ENCODE measurements around the gene UGT1A4. TPM values are rescaled to one million over a fixed set of nuclear protein-coding genes. Genes with fewer than 3 reads are reported as not detected.

Gene UGT1A4
- total RNA-seq, 1 donor from 2014 or later = not detected

DNA sequence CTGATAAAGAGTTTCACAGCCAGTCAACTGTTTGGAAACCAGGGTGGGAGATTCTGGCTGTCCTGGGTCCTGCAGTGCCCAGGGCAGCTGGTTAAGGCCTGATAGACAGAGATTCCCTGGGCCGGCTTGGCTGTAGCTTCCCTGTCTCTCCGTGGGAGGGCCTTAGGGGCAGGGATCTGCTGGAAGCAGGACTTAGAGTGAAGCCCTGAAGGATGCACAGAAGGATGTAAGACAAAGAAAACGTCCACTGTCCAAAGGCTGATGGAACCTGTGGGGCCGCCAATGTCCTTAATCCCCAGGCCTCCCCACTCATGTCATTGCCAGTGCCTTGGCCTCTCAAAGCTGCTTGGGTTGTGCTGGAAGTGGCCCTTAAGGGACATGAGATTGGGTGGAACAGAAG, 92.6 kb downstream of the UGT1A4 start:
- no peak for DNase-seq (ENCODE audit: low spot score)

DNA sequence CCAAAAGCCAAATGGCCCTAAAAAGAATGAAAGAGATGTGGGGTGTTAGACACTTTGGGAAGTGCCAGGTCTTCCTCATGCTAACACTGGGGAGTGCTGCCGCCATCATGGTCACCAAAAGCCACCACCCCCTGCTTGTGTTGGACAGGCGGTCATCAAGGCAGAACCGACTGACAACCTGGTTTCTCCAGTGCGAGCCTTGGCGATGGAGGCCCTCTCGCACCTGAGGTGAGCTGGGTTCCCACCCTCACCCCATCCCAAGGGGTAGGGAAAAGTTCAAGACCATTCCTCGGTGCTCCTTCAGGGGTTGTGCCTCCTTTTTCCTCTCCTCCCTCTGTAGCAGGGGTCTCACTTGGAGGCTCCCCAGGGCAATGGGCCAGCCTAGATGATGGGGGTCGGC, 93.2 kb downstream of the UGT1A4 start:
- DNase-seq (ENCODE audit: low spot score) = no peak

DNA sequence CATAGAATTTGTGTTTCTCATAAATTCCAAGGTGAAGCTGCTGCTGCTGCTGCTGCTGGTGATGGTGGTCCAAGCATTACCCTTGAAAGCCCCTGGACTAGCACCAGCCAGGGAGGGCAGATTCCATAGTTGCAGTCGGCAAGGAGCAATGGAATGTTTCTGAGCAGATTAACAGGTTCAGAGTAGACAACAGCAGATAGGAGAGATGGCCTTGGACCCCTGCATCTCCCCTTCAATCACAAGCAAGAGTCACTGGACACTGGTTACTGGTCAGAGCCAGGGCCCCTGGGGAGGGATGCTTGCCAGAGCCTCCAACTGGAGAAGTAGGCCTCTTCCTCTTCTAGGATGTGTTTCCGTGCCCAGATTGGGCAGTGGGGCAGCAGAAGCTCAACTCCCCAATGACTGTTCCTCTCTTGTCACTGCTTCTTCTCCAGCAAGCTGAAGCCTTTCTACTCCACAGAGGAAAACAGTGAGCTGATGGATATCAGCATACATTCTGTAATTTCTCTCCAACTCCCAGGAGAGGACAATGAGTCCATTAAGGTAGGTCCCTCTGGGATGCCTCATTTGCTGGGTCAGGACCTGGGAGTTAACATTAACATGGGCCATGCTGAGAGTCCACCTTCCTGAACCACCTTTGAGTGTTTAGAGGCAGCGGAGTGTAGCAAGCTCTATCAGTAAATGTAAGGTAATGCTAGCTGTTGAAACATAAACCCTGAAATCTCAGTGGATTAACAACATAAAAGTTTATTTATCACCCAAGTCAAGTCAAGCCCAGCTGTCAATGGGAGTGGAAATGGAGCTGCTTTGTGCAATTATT, 94.9 kb downstream of the UGT1A4 start:
- no peak for DNase-seq (ENCODE audit: low spot score)

- no peak for DNase-seq (ENCODE audit: low spot score)
These were observed 95.7 kb downstream of the UGT1A4 start for GRCh38 chr2:233814056-233814835.

- no peak for DNase-seq (ENCODE audit: low spot score)
These were observed 97.3 kb downstream of the UGT1A4 start for GRCh38 chr2:233815861-233816260.

- no peak for DNase-seq (ENCODE audit: low spot score)
These were observed 97.8 kb downstream of the UGT1A4 start for GRCh38 chr2:233816334-233816733.

DNA sequence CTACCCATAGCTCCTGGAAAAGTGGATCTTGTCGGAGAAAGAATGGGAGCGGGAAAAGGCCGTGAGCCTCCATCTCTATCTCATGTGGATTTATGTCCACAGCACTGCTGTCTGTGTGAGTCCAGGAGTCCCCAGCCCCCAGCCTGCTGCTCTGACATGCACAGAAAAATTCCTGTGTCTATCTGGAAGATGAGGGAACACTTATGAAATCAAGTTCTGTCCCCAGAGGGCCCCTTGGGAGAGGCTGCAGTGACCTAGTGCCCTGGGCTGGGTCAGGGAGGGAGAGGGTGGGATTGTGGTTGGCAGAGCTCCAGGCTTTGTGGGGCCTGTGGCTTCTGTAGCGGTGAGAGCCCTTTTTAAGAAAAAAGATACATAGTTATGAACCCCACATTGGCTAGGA, 98.2 kb downstream of the UGT1A4 start:
- DNase-seq (ENCODE audit: low spot score) = peak; percentile 55

DNA sequence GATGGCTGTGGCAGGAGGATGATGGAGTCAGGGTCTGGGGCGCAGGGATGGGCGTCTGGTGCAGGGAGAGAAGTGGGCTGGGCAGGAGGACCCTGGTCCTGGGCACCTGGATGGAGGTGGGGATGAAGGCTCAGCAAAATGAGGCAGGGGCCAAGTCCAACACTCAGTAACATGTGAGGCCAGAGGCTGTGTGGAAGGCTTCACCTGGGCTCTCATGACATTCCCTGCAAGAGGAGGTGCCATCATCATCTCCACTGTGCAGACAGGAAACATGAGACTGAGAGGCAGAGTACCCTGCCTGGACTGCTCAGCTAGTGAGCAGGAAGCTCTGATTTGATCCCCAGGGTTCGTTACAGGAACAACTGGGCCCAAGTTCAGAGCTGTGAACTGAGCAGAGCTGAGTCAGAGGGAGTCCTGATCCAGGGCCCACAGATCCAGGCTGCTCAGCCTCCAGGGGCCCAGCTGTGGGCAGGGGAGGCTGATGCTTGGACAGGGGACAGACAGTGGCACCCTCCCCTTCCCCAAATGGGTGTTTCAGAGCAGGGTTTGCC, 98.9 kb downstream of the UGT1A4 start:
- DNase-seq (ENCODE audit: low spot score) = peak; percentile 52

- no peak for DNase-seq (ENCODE audit: low spot score)
These were observed 99.6 kb downstream of the UGT1A4 start for GRCh38 chr2:233817995-233818638.

- no peak for DNase-seq (ENCODE audit: low spot score)
These were observed 100.4 kb downstream of the UGT1A4 start for GRCh38 chr2:233818639-233819621.

GRCh38 chr2:233819884-233820773, 101.6 kb downstream of the UGT1A4 start:
- no peak for DNase-seq (ENCODE audit: low spot score)

- no peak for DNase-seq (ENCODE audit: low spot score)
These were observed 102.2 kb downstream of the UGT1A4 start for GRCh38 chr2:233820774-233821105.

DNA sequence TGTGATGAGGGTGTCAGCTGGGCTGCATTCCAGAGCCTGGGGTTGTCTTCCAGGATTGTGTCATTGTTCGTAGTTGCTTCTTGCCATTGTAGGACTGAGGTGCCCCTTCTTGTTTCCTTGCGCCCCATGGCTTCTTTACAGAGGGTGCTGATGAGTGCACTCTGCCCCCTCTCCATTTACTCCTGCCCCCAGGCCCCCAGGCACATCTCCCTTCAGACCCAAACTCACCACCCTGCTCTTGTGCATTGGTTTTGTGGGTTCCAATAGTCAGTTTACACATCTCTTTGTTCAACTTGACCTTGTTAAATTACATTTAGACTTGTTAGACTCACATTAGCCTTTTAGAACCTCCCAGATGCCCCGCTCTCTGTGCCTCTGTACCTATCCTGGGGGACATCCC, 102.7 kb downstream of the UGT1A4 start:
- DNase-seq (ENCODE audit: low spot score) = no peak

- no peak for DNase-seq (ENCODE audit: low spot score)
These were observed 103.2 kb downstream of the UGT1A4 start for GRCh38 chr2:233821709-233822100.

- no peak for DNase-seq (ENCODE audit: low spot score)
These were observed 103.7 kb downstream of the UGT1A4 start for GRCh38 chr2:233822101-233822771.

All from umbilical cord (tissue), 2 donors.